CD8-positive, alpha-beta memory T cell (primary cell): ENCODE data around the gene MRPS18A. TPM values are rescaled to one million over a fixed set of nuclear protein-coding genes. Genes with fewer than 3 reads are reported as not detected.
A peak's percentile ranks its signal among the peaks of the same experiment; 100 is the strongest.
"Not testable (repeated sequence)": the region's sequence is repeated elsewhere in the genome, so short reads cannot be mapped to it uniquely, and the experiment has no call there.

ENCODE experiments used
- CTCF ChIA-PET: fragments of 350-600 bp; sonication (Branson Sonifier 250); formaldehyde crosslinking; loops from one replicate; lab custom pipeline; 2021; ENCODE audit warnings: antibody characterized with exemption; lab: Charles Lee
- POLR2A ChIA-PET: fragments of 350-600 bp; sonication (Branson Sonifier 250); formaldehyde crosslinking; loops from one replicate; lab custom pipeline; 2021; ENCODE audit warnings: antibody characterized with exemption; lab: Charles Lee
- DNase-seq, 5 donors: peaks; one replicate each; pipeline versions ENCODE4 v3.0.0 to v3.0.0-alpha.2; 2020 to 2022; ENCODE audit warnings: mixed read lengths in 1 of 5
- H3K27ac ChIP-seq: one replicate; pipeline ENCODE4 v1.7.0; 2013; ENCODE audit warnings: low read depth, mild to moderate bottlenecking, low read length, moderate library complexity
- H3K27me3 ChIP-seq: 2 replicates; pipeline ENCODE4 v1.7.0; 2013; ENCODE audit warnings: low read length, mild to moderate bottlenecking; ENCODE audit not compliant: insufficient read depth, poor library complexity, severe bottlenecking
- H3K36me3 ChIP-seq: 2 replicates; pipeline ENCODE4 v1.7.0; 2013; ENCODE audit warnings: mild to moderate bottlenecking, low read length, moderate library complexity; ENCODE audit not compliant: insufficient read depth
- H3K4me1 ChIP-seq: 2 replicates; pipeline ENCODE4 v1.7.0; 2013; ENCODE audit warnings: mild to moderate bottlenecking, low read length, moderate library complexity; ENCODE audit not compliant: insufficient read depth
- H3K4me3 ChIP-seq: 2 replicates; pipeline ENCODE4 v1.7.0; 2013; ENCODE audit warnings: mild to moderate bottlenecking, low read length
- H3K9me3 ChIP-seq: 2 replicates; pipeline ENCODE4 v1.7.0; 2013; ENCODE audit warnings: mild to moderate bottlenecking, low read length
- H3K27ac Mint-ChIP-seq, 8 donors: one replicate each; pipeline ENCODE4 v1.8.0; 2020 to 2021; ENCODE audit warnings: mixed read lengths in 8 of 8, mild to moderate bottlenecking in 6 of 8, inconsistent platforms in 3 of 8, moderate library complexity in 3 of 8
- H3K27me3 Mint-ChIP-seq, 2 donors: one replicate each; pipeline ENCODE4 v1.8.0; 2020 to 2021; ENCODE audit warnings: mixed read lengths in 2 of 2, mild to moderate bottlenecking in 1 of 2, moderate library complexity in 1 of 2
- H3K36me3 Mint-ChIP-seq, 3 donors: one replicate each; pipeline ENCODE4 v1.8.0; 2020 to 2021; ENCODE audit warnings: mixed read lengths in 3 of 3, inconsistent platforms in 1 of 3, mild to moderate bottlenecking in 1 of 3
- H3K4me1 Mint-ChIP-seq, 3 donors: one replicate each; pipeline ENCODE4 v1.8.0; 2020 to 2021; ENCODE audit warnings: mixed read lengths in 3 of 3, inconsistent platforms in 1 of 3, mild to moderate bottlenecking in 1 of 3
- H3K4me3 Mint-ChIP-seq, 7 donors: one replicate each; pipeline ENCODE4 v1.8.0; 2020 to 2021; ENCODE audit warnings: mixed read lengths in 7 of 7, mild to moderate bottlenecking in 6 of 7, moderate library complexity in 4 of 7, inconsistent platforms in 2 of 7
- H3K9me3 Mint-ChIP-seq, 5 donors: one replicate each; pipeline ENCODE4 v1.8.0; 2020 to 2022; ENCODE audit warnings: mixed read lengths in 5 of 5, mild to moderate bottlenecking in 3 of 5, moderate library complexity in 2 of 5, inconsistent platforms in 1 of 5
- polyA plus RNA-seq: library from polyadenylated mRNA; unstranded; fragments of 300-500 nt; fragmentation: Illumina TruSeq; gene quantifications from one replicate; pipeline ENCODE4 v1.2.3, GENCODE V29; 2021
- total RNA-seq, 2 experiments: library from RNA; stranded (reverse); gene quantifications; one replicate each; pipeline ENCODE4 v1.2.3, GENCODE V29; 2021

The MRPS18A gene
- total and polyA plus RNA-seq, 3 experiments from 2014 or later, result 60.4 to 65.2 (median 60.6) TPM

DNA sequence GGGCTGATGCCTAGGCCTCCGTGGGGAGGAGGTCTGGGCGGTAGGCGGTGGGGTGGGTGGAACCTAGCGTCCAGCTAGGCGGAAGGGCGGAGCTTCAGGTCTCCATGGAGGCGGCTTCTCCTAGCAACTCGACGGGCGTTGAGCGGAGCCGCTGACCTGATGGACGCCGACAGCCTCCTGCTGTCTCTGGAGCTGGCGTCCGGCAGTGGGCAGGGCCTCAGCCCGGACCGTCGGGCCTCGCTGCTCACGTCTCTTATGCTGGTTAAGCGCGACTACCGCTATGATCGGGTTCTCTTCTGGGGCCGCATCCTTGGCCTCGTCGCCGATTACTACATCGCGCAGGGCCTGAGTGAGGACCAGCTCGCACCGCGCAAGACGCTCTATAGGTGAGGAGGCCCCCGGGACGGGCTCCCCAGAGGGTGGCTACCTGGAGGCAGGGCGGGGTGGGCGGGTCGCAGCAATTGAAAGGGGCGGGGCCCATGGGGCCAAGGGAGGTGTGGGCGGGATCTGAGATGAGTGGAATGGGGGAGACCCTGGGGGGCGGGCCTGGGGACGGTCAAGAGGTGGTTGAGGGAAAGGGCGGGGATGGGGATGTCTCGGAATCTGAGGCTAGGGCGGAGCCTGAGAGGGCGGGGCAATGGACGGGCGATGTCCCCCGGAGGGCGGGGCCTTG, 42.5 kb downstream of the MRPS18A start, which contains the start of gene RSPH9:
TSS of gene RSPH9 (plus strand) at position 97 of the 673 bp plus-strand sequence. CDS start at position 160, 63 bp downstream.
- Mint-ChIP-seq H3K4me1 (peaks cover 18 to 31% (median 23%) of the 10 kb centered on the region in 3 donors), H3K36me3 (peaks cover 0 to 26% (median 9%) of the 10 kb centered on the region in 3 donors), H3K9me3 (no peaks in the 10 kb centered on the region), H3K27me3 (no peaks in the 10 kb centered on the region), H3K4me3 (peak within 1 kb of the TSS; percentile 2 to 81 (median 66)), H3K27ac (peak within 1 kb of the TSS in 6 of 8 donors; percentile 41 to 79 (median 73))
- peak; percentile 27 to 73 (median 45) for DNase-seq
- Histone ChIP-seq H3K27ac (no peak within 1 kb of the TSS), H3K4me1 (peaks cover 4% of the 10 kb centered on the region), H3K9me3 (no peaks in the 10 kb centered on the region), H3K4me3 (peak within 1 kb of the TSS; percentile 50), H3K27me3 (no peaks in the 10 kb centered on the region), H3K36me3 (peaks cover 12% of the 10 kb centered on the region)
- POLR2A ChIA-PET, result no interaction called here
- CTCF ChIA-PET, result interaction anchor here (1.0 to 1.6 kb wide), 3 partner anchors 9 to 21 kb away, joined by 3 to 6 read pairs (median 3); partner anchors contain the start of genes GTPBP2 and MAD2L1BP

DNA sequence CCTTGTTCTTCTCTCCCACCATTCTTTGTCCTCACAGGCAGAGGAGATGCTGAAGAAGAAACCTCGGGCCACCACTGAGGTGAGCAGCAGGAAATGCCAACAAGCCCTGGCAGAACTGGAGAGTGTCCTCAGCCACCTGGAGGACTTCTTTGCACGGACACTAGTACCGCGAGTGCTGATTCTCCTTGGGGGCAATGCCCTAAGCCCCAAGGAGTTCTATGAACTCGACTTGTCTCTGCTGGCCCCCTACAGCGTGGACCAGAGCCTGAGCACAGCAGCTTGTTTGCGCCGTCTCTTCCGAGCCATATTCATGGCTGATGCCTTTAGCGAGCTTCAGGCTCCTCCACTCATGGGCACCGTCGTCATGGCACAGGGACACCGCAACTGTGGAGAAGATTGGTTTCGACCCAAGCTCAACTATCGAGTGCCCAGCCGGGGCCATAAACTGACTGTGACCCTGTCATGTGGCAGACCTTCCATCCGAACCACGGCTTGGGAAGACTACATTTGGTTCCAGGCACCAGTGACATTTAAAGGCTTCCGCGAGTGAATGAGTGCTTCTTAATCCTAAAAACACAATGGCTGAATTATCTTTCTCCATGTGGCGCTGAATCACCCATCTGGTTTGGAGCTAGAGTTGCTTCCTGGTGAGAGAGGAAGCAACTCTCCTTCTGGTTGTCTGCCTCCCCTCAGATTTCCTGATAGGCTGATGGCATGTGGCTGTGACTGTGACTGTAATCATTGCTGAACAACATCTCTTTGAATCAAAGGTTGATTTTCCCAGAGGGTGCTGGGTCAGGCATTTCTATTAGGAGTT, 47.4 kb downstream of the MRPS18A start:
- Mint-ChIP-seq H3K4me3 (peak overlapping the region in 3 of 7 donors; percentile 10 to 85 (median 32)), H3K27me3 (peaks cover 0 to 6% of the 10 kb centered on the region in 2 donors), H3K4me1 (peaks cover 38 to 70% (median 52%) of the 10 kb centered on the region in 3 donors), H3K9me3 (no peaks in the 10 kb centered on the region), H3K27ac (peak overlapping the region in 1 of 8 donors; percentile 62), H3K36me3 (peaks cover 0 to 57% (median 16%) of the 10 kb centered on the region in 3 donors)
- Histone ChIP-seq H3K36me3 (peaks cover 24% of the 10 kb centered on the region), H3K4me3 (no peak overlapping the region), H3K27ac (peak overlapping the region; percentile 24), H3K27me3 (no peaks in the 10 kb centered on the region), H3K9me3 (no peaks in the 10 kb centered on the region), H3K4me1 (peaks cover 24% of the 10 kb centered on the region)
- POLR2A ChIA-PET, result no interaction called here
- no peak for DNase-seq
- CTCF ChIA-PET, result no interaction called here

GRCh38 chr6:43636308-43636659, 51.3 kb downstream of the MRPS18A start:
- peak overlapping the region; percentile 96 to 100 (median 97) for H3K4me3 Mint-ChIP-seq
- no peaks in the 10 kb centered on the region for H3K9me3 Mint-ChIP-seq
- CTCF ChIA-PET, result interaction anchor here (1.3 to 2.7 kb wide), 3 partner anchors 9 to 31 kb away, joined by 5 to 9 read pairs (median 6); partner anchors contain the start of gene RSPH9
- peaks cover 0 to 8% of the 10 kb centered on the region in 2 donors for H3K27me3 Mint-ChIP-seq
- peaks cover 38 to 60% (median 51%) of the 10 kb centered on the region in 3 donors for H3K4me1 Mint-ChIP-seq
- H3K27ac Mint-ChIP-seq, result peak overlapping the region; percentile 94 to 99 (median 96)
- peaks cover 0 to 41% (median 8%) of the 10 kb centered on the region in 3 donors for H3K36me3 Mint-ChIP-seq
- Histone ChIP-seq H3K27ac (peak overlapping the region; percentile 87), H3K9me3 (no peaks in the 10 kb centered on the region), H3K4me1 (peaks cover 30% of the 10 kb centered on the region), H3K4me3 (peak overlapping the region; percentile 94), H3K27me3 (no peaks in the 10 kb centered on the region), H3K36me3 (peaks cover 19% of the 10 kb centered on the region)
- POLR2A ChIA-PET, result no interaction called here
- DNase-seq, result no peak

DNA sequence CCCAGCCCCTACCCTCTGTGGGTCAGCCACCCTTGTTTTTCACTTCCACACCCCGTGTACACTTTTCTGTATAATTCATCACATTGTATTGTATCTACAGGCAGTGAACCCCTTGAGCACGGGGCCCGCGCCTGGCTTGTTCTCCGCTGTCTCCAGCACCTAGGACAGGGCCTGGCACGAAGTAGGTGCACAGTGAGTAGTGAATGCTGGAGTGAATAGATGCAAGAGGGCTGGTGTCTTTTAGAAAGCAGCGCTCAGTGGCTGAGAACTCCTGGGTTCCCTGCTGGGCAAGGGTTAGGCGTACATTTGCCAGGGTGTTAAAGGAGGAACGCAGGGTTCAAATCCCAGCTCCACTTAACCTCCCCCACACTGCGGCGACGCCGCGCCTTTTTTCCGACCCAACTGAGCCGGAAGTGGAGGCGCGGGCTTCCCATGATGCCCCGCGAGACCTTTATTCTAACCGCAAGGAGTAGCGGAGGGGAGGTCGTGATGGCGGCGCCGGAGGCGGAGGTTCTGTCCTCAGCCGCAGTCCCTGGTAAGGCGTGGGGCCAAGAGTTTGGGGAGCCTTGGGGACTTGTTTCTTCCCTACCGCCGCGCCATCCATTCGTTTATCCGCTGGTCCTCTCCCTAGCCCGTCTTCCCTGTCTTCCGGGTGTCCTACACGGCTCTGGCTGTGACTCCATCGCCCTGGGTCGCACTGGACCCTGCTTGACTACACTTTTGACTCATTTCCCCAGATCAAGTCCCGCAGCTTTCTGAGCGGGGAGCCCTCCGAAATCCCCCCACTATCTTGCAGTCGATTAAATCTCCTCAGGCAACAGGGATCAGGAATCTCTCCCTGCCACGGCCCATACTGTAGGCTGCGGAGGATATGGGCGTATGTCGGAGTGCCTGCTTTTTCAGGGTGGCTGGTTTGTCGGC, 51.9 kb downstream of the MRPS18A start, which contains the start of gene MAD2L1BP:
TSS of gene MAD2L1BP (plus strand) at position 454 of the 921 bp plus-strand sequence. CDS start at position 490, 36 bp downstream.
- Histone ChIP-seq H3K4me1 (peaks cover 30% of the 10 kb centered on the region), H3K27ac (peak within 1 kb of the TSS; percentile 87), H3K4me3 (peak within 1 kb of the TSS; percentile 94), H3K27me3 (no peaks in the 10 kb centered on the region), H3K36me3 (peaks cover 18% of the 10 kb centered on the region), H3K9me3 (no peaks in the 10 kb centered on the region)
- peak; percentile 72 to 89 (median 82) for DNase-seq
- Mint-ChIP-seq H3K4me3 (peak within 1 kb of the TSS; percentile 96 to 100 (median 97)), H3K4me1 (peaks cover 37 to 62% (median 55%) of the 10 kb centered on the region in 3 donors), H3K27me3 (peaks cover 0 to 8% of the 10 kb centered on the region in 2 donors), H3K9me3 (no peaks in the 10 kb centered on the region), H3K36me3 (peaks cover 0 to 36% (median 6%) of the 10 kb centered on the region in 3 donors), H3K27ac (peak within 1 kb of the TSS; percentile 94 to 99 (median 96))
- POLR2A ChIA-PET, result interaction anchor here (1.0 kb wide), 1 partner anchor 62 kb away, joined by 3 read pairs; no protein-coding TSS in a partner anchor
- CTCF ChIA-PET, result interaction anchor here (1.3 to 2.7 kb wide), 3 partner anchors 10 to 32 kb away, joined by 5 to 9 read pairs (median 6); partner anchors contain the start of gene RSPH9

DNA sequence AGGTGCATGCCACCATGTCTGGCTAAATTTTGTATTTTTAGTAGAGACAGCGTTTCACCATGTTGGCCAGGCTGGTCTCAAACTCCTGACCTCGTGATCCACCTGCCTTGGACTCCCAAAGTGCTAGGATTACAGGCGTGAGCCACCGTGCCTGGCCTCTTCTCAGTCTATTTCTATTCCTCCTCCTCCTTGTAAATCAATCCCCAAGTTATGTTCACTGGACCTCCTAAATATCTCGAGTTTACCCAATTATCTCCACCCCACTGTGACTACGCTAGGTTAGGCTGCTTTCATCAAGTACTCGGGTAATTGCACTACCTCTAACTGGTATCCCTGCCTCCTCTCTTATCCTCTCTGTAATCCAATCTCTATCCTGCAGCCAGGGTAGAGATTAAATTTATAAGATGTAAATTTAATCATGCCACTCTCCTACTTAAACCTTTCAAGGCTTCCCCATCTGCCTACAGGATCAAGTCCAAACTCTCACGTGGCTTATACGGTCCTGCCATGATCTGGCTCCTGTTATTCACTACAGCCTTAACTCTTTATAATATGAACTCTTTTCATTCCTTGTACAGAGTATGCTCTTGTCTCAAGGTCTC, 52.8 kb downstream of the MRPS18A start:
- ChIA-PET POLR2A (interaction anchor here (0.7 to 1.0 kb wide), 2 partner anchors 62 to 90 kb away, joined by 3 to 6 read pairs; no protein-coding TSS in a partner anchor), CTCF (interaction anchor here (2.7 kb wide), 1 partner anchor 26 kb away, joined by 9 read pairs; no protein-coding TSS in a partner anchor)
- Mint-ChIP-seq H3K4me1 (peaks cover 33 to 60% (median 52%) of the 10 kb centered on the region in 3 donors), H3K9me3 (no peaks in the 10 kb centered on the region), H3K27ac (peak overlapping the region; percentile 94 to 99 (median 96)), H3K4me3 (peak overlapping the region; percentile 96 to 100 (median 97)), H3K36me3 (peaks cover 0 to 28% (median 5%) of the 10 kb centered on the region in 3 donors), H3K27me3 (peaks cover 0 to 8% of the 10 kb centered on the region in 2 donors)
- H3K4me3 ChIP-seq, result peak overlapping the region; percentile 94
- peaks cover 9% of the 10 kb centered on the region for H3K36me3 ChIP-seq
- no peaks in the 10 kb centered on the region for H3K9me3 ChIP-seq
- DNase-seq, result no peak
- H3K27me3 ChIP-seq, result no peaks in the 10 kb centered on the region
- no peak overlapping the region for H3K27ac ChIP-seq
- H3K4me1 ChIP-seq, result peaks cover 35% of the 10 kb centered on the region

- H3K27me3 Mint-ChIP-seq, H3K27ac Mint-ChIP-seq, H3K27ac ChIP-seq, H3K36me3 ChIP-seq, POLR2A ChIA-PET, H3K9me3 ChIP-seq, H3K4me3 ChIP-seq, H3K27me3 ChIP-seq, DNase-seq, CTCF ChIA-PET, H3K4me3 Mint-ChIP-seq, H3K9me3 Mint-ChIP-seq: not testable (repeated sequence)
- peaks cover 25% of the 10 kb centered on the region for H3K4me1 ChIP-seq
- peaks cover 0 to 25% (median 0%) of the 10 kb centered on the region in 3 donors for H3K36me3 Mint-ChIP-seq
- H3K4me1 Mint-ChIP-seq, result peaks cover 33 to 57% (median 47%) of the 10 kb centered on the region in 3 donors
Measured at GRCh38 chr6:43633002-43633401, 54.6 kb downstream of the MRPS18A start.
